GM19193 (cell line): ENCODE measurements around the gene CD7.

Experiments
- POLR2A ChIP-seq: IDR thresholded peaks from 4 replicates; pipeline ENCODE4 v1.6.1; 2011; ENCODE audit not compliant: insufficient read depth, insufficient read length; ENCODE audit errors: extremely low read depth

CD7 gene

GRCh38 chr17:82350182-82351030 is 33.0 kb upstream of the CD7 start:
- no peak for TF ChIP-seq POLR2A

GRCh38 chr17:82349287-82349701 is 31.9 kb upstream of the CD7 start:
- TF ChIP-seq POLR2A: no peak

- TF ChIP-seq POLR2A: no peak
Measured at GRCh38 chr17:82348866-82349265, 31.5 kb upstream of the CD7 start.

- no peak for TF ChIP-seq POLR2A
Measured at GRCh38 chr17:82348434-82348833, 31.0 kb upstream of the CD7 start.

GRCh38 chr17:82346342-82347300 is 29.2 kb upstream of the CD7 start:
- no peak for TF ChIP-seq POLR2A

GRCh38 chr17:82345151-82345976 is 28.0 kb upstream of the CD7 start:
- TF ChIP-seq POLR2A: no peak

GRCh38 chr17:82344175-82344907 is 26.9 kb upstream of the CD7 start:
- TF ChIP-seq POLR2A: no peak

- TF ChIP-seq POLR2A: no peak
Measured at GRCh38 chr17:82343560-82343959, 26.2 kb upstream of the CD7 start.

- no peak for TF ChIP-seq POLR2A
Measured at GRCh38 chr17:82342361-82343079, 25.1 kb upstream of the CD7 start.

GRCh38 chr17:82339634-82340580 is 22.5 kb upstream of the CD7 start:
- no peak for TF ChIP-seq POLR2A

- no peak for TF ChIP-seq POLR2A
Measured at GRCh38 chr17:82338858-82339633, 21.6 kb upstream of the CD7 start.
